ENCODE results near the gene JMJD8. TPM values are rescaled to one million over a fixed set of nuclear protein-coding genes. Genes with fewer than 3 reads are reported as not detected.

The JMJD8 gene
- total RNA-seq, 1 experiment from 2014 or later, result 147 TPM

- DNase-seq (ENCODE audit: low read depth), result no peak
- in situ Hi-C loops (cut with HindIII; ENCODE audit: low pct_unique_long_range_greater_than_20kb, low sequenced_read_pairs), result no loop called here
Measured at GRCh38 chr16:724188-725040, 40.3 kb upstream of the JMJD8 start.

- in situ Hi-C loops (cut with HindIII; ENCODE audit: low pct_unique_long_range_greater_than_20kb, low sequenced_read_pairs), result no loop called here
- DNase-seq (ENCODE audit: low read depth), result no peak
Measured at GRCh38 chr16:723695-724094, 39.6 kb upstream of the JMJD8 start.

- in situ Hi-C loops (cut with HindIII; ENCODE audit: low pct_unique_long_range_greater_than_20kb, low sequenced_read_pairs), result no loop called here
- DNase-seq (ENCODE audit: low read depth), result no peak
Measured at GRCh38 chr16:722835-723633, 38.9 kb upstream of the JMJD8 start.

GRCh38 chr16:721765-722540, 37.8 kb upstream of the JMJD8 start:
- no peak for DNase-seq (ENCODE audit: low read depth)
- in situ Hi-C loops (cut with HindIII; ENCODE audit: low pct_unique_long_range_greater_than_20kb, low sequenced_read_pairs), result no loop called here

- DNase-seq (ENCODE audit: low read depth), result peak; percentile 95
Measured at GRCh38 chr16:720990-721764, 37.0 kb upstream of the JMJD8 start, which contains the start of gene ANTKMT. TSS of gene ANTKMT (plus strand) at chr16:721146. CDS start at chr16:721275, 129 bp downstream.

GRCh38 chr16:720447-720989, 36.4 kb upstream of the JMJD8 start:
- DNase-seq (ENCODE audit: low read depth), result peak; percentile 85
- in situ Hi-C loops (cut with HindIII; ENCODE audit: low pct_unique_long_range_greater_than_20kb, low sequenced_read_pairs), result no loop called here

More at GRCh38 chr16:720990-721764, 37.0 kb upstream of the JMJD8 start, which contains the start of gene ANTKMT:
- in situ Hi-C loops (cut with HindIII; ENCODE audit: low pct_unique_long_range_greater_than_20kb, low sequenced_read_pairs), result no loop called here

GRCh38 chr16:719815-720446, 35.8 kb upstream of the JMJD8 start:
- in situ Hi-C loops (cut with HindIII; ENCODE audit: low pct_unique_long_range_greater_than_20kb, low sequenced_read_pairs), result no loop called here
- DNase-seq (ENCODE audit: low read depth), result peak; percentile 75

- in situ Hi-C loops (cut with HindIII; ENCODE audit: low pct_unique_long_range_greater_than_20kb, low sequenced_read_pairs), result no loop called here
Measured at GRCh38 chr16:718922-719321, 34.8 kb upstream of the JMJD8 start.

GRCh38 chr16:718389-718788, 34.3 kb upstream of the JMJD8 start:
- DNase-seq (ENCODE audit: low read depth), result no peak
- in situ Hi-C loops (cut with HindIII; ENCODE audit: low pct_unique_long_range_greater_than_20kb, low sequenced_read_pairs), result no loop called here

More at GRCh38 chr16:718922-719321, 34.8 kb upstream of the JMJD8 start:
- no peak for DNase-seq (ENCODE audit: low read depth)

GRCh38 chr16:717450-718245, 33.5 kb upstream of the JMJD8 start:
- no peak for DNase-seq (ENCODE audit: low read depth)
- in situ Hi-C loops (cut with HindIII; ENCODE audit: low pct_unique_long_range_greater_than_20kb, low sequenced_read_pairs), result no loop called here

- DNase-seq (ENCODE audit: low read depth), result no peak
- in situ Hi-C loops (cut with HindIII; ENCODE audit: low pct_unique_long_range_greater_than_20kb, low sequenced_read_pairs), result no loop called here
Measured at GRCh38 chr16:716768-717325, 32.7 kb upstream of the JMJD8 start.

- peak; percentile 83 for DNase-seq (ENCODE audit: low read depth)
- in situ Hi-C loops (cut with HindIII; ENCODE audit: low pct_unique_long_range_greater_than_20kb, low sequenced_read_pairs), result no loop called here
Measured at GRCh38 chr16:716200-716568, 32.0 kb upstream of the JMJD8 start.

- in situ Hi-C loops (cut with HindIII; ENCODE audit: low pct_unique_long_range_greater_than_20kb, low sequenced_read_pairs), result no loop called here
- peak; percentile 59 for DNase-seq (ENCODE audit: low read depth)
Measured at GRCh38 chr16:715477-716199, 31.5 kb upstream of the JMJD8 start.

GRCh38 chr16:714558-715476, 30.7 kb upstream of the JMJD8 start, which contains the start of gene METRN:
TSS of gene METRN (plus strand) at chr16:715118. CDS start at chr16:715290, 172 bp downstream.
- DNase-seq (ENCODE audit: low read depth), result peak; percentile 95
- in situ Hi-C loops (cut with HindIII; ENCODE audit: low pct_unique_long_range_greater_than_20kb, low sequenced_read_pairs), result no loop called here
